Kidney tubule cell (primary cell): Measurements from ENCODE around the gene PALD1.
"Not testable (repeated sequence)": the region's sequence is repeated elsewhere in the genome, so short reads cannot be mapped to it uniquely, and the experiment has no call there.

Experiments used
- DNase-seq: peaks from one replicate; pipeline ENCODE4 v3.0.0-alpha.2; 2018; ENCODE audit warnings: low spot score

Gene PALD1

DNA sequence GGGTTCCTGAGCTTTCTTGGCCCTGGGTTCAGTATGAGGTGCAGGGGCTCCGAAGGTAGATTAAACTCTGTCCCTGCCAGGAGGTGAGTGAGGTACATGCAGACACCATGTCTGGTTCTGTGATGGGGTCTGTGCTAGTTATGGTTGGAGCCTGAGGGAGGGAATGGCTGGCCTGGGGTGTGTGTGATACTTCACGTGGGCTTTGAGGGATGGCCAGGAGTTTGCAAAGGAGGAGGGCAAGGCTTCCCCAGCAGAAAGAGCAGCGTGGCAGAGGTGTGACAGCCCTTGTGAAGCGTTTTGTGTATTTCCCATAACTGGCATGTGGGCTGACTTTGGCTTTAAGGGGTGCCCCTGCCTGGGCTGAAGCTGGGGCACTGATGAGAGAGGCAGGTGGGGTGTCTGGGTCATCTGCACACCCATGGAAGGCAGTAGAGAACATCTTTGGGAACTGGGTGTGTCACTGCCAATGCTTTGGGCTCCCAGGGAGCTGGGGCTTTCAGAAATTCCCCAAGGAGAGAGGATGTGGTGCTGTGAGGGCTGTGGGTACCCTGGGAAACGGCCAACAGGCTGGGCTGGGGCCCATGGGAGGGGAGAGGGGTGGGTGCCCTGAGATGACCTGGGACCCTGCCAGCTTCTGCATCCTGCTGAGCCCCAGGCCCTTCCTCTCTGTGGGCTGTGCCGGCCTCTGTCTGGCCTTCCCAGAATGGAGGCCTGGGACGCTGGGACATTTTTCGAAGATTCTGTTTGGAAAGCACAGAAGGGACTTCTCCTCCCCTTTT is 4.6 kb downstream of the PALD1 start:
- DNase-seq = no peak

DNA sequence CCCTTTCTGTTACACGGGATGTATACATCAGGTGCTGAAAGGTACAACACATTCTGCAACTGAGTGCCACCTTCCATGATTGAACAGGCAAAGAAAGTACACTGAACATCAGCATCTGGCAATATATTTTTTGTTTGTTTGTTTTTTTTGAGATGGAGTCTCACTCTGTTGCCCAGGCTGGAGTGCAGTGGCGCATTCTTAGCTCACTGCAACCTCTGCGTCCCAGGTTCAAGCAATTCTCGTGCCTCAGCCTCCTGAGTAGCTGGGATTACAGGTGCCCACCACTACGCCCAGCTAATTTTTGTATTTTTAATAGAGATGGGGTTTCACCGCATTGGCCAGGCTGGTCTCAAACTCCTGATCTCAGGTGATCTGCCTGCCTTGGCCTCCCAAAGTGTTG is 5.3 kb downstream of the PALD1 start:
- DNase-seq = not testable (repeated sequence)

DNA sequence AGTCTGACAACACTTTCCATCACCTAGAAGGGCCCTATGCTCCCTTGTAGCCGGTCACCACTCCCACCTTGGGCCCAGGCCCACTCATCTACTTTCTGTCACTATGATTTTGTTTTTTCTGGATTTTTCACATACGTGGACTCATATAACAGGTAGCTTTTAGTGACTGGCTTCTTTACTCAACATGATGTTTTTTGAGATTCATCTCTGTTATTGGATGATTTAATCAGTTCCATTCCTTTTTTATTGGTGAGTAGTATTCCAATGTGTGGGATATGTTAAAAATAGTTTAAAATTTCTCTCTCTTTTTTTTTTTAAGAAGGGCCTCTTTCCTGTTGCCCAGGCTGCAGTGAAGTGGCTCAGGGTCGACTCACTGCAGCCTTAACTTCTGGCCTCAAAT is 9.3 kb downstream of the PALD1 start:
- no peak for DNase-seq

DNA sequence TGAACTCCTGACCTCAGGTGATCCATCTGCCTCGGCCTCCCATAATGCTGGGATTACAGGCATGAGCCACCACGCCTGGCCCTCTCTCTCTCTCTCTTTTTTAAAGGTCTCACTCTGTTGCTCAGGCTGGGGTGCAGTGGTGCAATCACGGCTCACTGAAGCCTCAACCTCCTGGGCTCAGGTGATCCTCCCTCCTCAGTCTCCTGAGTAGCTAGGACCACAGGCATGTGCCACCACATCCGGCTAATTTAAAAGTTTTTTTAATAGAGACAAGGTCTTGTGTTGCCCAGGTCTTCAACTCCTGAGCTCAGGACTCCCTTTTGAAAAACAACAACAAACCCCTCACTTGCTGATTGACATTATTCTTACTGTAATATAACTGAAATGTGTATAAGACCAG is 11.6 kb downstream of the PALD1 start:
- DNase-seq = no peak

DNA sequence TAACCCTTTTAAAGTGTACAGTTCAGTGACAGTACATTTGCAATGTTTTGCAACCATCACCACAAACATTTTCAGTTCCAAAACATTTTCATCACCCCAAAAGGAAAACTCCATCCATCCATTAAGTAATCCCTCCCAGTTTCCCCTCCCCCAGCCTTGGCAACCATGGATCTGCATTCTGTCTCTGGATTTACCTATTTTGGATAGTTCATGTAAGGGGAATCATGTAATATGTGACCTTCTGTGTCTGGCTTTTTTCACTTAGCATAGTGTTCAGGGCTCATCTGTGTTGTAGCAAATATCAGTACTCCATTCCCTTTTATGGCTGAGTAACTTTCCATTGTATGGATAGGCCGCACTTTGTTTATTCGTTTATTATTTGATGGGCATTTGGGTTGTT is 13.0 kb downstream of the PALD1 start:
- no peak for DNase-seq

DNA sequence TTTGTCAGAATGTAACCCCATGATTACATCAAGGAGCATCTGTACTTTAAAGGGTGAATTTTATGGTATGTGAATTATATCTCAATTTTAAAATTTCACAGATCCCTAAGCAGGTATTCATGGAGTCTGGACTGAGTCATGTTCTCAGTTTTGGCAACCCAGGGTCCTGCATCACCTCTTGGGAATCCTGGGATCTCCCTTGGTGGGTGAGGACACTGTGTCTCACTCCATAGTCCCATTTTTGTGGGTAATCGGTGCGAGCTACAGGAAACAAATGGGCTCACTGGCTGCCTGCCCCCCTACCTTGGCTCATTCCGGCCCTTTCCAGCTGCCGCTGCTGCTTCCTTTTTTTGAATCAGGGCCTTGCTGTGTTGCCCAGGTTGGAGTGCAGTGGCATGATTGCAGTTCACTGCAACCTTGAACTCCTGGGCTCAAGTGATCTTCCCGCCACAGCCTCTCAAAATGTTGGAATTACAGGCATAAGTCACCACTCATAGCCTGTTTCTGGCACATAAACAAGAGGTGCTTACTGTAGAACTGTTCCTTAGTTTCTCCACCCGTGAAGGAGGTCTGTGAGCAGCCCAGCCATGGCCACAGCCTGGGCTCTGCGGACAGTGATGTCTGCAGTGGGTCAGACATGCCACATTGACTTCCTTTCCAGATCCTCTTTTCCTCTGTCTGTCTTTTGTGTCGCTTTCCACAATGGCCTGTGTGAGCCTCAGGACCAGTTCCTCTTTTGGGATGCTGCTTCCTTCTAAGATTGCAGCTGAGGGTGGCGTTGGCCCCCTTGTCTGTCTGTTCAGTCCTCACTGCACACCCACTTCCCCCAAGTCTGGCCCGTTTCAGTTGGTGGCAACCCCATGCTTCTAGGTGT is 14.5 kb downstream of the PALD1 start:
- DNase-seq = peak; percentile 85

DNA sequence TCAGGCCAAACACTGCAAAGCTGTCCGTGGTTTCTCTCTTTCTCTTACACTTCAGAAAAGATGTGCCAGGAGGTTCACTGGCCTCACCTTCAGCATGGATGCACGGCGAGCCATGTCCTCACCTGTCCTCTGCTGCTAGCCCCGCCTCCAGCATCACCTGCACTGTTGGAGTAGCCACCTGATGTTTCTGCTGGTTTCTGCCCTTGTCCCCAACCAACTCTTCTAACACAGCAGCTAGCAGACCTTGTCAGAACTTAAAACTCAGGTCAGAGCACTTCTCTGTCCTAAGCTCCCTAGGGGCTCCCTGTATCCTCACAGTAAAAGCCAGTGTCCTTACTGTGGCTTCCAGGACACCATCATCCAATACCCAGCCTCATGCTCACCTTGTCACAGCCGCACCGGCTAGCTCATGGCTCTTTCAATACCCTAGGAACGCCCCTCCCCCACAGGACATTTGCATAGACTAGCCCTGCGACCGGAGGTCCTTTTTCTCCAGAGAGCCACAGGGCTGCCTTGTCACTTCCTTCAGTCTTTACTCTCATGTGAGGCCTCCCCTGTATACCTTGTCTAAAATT is 15.2 kb downstream of the PALD1 start:
- DNase-seq = no peak

DNA sequence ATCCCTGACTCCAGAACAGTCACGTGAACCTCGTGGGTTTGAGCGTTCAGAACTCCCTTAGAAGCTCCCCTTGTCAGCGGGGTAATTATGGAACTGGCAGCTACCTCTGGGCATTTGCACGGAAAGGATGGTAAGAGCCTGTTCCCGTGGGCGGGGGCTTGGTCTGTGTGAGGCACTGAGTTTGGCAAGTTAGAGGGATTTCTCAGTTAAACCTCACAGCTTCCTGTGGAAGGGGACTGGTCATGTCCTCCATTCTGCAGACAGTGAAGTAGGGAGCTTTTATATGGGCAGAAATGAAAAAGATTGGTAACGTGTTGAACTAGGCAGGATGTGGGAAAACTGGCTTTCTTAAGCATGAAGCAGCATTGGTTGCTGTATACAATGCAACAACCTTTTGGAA is 16.0 kb downstream of the PALD1 start:
- DNase-seq = no peak

DNA sequence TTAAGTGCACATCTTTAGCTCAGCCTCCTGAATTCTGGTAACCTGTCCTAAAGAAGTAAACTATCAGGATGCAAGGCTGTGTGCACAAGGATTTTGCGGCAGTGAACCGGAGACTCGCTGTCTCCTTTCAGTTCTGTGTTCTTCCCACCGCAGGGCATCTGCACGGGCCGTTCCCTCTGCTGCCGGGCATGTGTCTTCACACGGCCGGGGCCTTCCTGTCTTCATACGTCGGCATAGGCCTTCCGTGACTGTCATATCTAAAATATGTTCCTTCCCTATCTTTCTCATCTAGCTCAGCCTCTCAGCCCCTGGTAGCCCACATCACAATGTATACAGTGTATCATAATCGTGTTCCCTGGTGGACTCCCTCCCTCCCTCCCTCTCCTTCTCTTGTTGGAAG is 16.4 kb downstream of the PALD1 start:
- no peak for DNase-seq

DNA sequence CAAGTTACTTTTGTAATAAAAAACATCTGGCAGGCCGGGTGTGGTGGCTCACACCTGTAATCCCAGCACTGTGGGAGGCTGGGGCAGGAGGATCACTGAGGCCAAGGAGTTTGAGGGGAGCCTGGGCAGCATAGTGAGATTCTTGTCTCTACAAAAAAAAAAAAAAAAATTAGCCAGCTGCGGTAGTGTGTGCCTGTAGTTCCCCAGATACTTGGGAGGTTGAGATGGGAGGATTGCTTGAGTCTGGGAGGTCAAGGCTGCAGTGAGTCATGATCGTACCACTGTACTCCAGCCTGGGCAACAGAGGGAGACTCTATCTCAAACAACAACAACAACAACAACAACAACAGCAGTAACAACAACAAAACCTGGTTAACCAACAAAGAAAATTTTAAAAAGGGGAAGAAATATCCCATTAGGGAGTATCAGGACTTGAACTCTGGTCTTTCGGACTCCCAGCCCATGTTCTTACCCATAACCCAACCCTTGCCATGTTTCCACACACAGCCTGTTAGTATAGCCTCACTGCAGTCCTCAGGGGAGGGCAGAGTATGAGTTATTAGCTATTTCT is 17.2 kb downstream of the PALD1 start:
- no peak for DNase-seq

DNA sequence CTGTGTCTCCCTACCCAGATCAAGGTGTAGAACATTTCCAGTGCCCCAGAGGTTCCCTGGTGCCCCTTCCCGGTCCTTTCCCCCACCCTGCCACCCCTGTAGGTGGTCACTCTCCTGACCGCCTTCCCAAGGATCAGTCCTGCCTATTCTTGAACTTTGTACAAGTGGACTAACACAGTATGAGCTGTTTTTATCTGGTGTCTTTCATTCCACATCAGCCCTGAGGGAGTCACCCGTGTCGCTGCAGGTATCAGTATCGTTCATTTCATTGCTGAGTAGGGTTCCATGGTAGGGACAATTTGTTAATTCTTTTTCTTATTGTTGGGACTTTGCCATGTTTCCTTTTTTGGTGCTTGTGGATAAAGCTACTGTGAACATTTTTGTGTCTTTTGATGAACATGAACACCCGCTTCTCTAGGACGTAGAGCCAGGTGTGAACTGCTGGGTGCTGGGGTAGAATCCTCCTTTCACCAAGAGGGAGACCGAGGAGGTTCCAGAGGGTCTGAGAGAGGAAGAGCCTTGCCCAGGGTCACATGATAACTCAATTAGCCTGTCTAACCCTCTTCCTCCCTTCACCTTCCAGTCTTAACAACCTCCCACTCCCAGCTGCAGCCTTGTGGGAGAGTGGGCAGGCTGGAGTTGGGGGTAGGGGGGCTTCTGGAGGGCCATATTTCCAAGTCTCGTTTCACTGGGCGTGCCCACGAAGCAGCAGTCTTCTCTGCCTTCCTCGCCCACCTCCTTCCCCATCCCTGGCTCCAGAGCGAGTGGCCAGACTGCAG is 18.0 kb downstream of the PALD1 start:
- no peak for DNase-seq

DNA sequence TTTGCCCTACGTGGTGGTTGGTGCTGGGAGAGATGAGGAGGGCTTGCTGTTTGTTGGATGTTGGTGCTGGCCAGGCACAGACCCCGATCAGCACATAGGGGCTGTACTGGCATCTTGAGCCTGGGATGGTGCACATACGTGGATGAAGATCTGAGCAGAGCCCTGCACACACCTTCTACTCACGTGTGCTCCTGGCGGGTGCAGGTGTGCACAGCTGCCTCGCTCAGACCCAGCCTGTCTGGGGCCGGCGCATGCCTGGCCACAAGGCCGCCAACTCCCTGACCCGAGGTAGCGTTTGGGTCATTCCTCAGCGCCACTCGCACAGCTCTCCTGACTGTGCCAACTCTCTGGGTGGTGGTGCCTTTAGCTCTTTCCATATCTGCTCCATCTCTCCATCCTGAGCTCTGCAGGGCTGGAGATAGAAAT is 18.6 kb downstream of the PALD1 start:
- DNase-seq = no peak

DNA sequence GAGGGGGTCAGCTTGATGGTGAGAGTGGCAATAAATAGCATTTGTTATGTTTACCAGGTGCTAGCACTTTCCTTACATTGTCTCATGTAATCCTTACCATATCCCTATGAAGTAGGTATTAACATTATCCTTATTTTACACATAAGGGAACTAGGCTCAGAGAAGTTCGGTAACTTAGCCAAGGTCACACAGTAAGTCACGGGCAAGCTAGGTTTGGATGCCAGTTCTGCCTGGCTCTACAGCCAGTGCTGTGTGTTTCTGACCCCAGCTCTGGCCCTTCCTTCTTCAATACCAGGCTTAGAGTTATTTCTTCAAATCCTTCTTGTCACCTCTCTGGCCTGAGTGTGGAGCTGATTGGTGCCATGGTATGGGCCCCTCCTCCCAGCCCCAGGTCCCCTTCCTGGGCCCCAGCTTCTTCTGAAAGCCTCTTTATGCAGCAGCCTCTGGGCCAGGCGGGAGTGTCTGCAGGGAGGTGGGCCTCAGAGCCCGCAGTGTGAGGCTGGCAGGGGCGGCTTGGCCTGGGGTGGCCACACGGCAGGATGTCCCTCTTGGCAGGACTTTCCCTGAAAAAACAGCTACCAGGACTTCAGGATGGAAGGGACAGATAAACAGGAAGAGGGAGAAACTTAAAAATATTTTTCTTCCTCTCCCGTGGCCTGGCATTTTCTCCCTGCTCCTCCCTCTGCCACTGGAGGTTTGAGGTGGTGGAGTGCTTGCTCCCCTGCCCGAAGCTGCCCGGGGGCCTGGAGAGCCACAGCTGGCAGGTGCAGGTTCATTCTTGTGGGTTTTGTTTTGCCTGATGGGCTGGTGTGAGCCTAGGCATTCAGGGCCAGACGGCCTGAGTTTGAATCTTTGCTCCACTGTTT is 20.6 kb downstream of the PALD1 start:
- no peak for DNase-seq

DNA sequence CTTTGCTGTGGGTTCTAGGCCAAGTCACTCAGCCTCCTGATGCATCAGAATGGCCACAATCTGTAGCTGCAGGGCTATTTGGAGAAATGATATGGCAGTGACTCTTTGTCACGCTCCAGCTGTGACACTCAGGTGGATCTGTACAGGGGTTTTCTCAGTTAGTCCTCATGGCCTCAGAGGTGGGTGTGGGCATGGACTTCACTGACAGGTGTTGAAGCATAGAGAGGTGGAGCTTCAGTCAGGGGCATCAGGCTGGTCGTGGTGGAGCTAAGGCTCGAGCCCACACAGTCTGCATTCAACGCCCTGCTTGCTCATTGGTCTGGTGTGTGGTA is 21.2 kb downstream of the PALD1 start:
- DNase-seq = peak; percentile 39

DNA sequence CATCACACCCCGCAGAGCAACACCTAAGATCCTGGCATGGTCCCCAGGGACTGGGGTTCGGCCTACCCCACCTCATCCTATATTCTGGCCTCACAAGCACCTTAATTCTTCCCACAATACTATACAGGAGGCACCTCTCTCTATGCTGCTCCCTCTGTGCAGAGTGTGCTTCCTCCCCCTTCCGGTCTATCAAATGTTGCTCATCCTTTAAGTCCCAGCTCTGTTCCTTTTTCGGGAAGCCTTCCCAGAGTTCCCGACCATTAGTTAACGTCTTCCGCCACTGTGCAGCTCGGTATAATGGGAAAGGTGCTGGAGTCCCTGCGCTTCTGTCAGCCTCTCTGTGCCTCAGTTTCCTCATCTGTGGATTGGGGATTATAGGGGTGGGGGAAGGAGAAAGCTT is 21.8 kb downstream of the PALD1 start:
- DNase-seq = no peak

DNA sequence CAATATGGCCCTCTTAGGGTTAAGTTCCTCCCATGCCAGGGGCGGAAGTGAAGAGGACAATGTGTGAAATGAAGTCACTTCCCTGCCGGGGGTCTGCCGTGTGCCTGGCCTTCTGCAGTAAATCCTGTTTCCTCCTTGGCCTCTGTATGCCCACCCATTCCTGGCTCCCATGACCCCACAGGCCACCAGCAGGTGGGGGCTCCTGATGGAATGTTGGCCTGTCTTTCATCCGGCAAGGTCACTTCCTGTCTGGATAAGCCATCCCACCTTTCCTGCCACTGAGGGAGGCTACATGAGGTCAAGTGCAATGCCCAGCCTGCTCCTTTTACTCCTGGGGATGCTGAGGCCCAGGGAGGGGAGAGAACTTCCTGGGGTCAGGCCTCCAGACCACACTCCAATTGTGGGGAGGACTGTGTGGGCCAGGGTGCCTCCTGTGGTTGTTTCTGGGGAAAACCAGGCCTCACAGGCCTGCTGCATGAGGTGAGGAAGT is 22.3 kb downstream of the PALD1 start:
- DNase-seq = no peak

DNA sequence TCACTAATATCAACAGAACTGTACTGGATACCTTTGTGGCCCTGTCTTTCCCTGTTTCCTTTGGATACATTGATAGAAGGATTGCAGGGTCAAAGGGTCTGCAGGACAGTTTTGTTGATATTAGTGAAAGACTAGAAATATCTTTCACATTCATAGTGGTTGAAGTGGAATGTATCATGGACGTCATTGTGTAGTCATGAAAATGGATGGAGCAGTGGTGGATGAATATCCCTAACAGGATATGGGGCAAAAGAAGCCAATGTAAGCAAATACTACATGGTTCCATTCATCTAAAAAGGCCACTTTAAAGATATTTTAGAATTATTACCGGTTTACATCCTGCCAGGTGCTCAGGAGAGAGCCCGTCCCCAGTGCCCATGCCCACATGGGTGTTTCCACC is 23.8 kb downstream of the PALD1 start:
- no peak for DNase-seq

DNA sequence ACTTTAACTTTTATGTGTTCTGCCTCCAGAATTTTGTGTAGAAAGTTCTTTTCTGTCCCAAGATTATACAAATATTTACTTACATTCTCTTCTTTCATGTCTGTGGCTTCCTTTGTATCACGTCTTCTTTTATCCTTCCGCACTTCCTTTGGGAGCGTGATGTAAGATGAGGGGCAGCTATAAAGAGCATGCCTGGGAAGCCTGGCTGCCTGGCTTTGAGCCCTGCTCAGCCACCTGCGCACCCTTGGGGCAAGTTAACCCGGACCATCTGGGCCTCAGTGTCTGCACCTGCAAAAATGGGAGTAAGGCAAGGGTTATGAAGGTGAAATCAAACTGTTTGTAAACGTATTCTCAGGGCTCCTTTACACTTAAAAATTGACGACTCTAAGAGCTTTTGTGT is 25.2 kb downstream of the PALD1 start:
- no peak for DNase-seq

DNA sequence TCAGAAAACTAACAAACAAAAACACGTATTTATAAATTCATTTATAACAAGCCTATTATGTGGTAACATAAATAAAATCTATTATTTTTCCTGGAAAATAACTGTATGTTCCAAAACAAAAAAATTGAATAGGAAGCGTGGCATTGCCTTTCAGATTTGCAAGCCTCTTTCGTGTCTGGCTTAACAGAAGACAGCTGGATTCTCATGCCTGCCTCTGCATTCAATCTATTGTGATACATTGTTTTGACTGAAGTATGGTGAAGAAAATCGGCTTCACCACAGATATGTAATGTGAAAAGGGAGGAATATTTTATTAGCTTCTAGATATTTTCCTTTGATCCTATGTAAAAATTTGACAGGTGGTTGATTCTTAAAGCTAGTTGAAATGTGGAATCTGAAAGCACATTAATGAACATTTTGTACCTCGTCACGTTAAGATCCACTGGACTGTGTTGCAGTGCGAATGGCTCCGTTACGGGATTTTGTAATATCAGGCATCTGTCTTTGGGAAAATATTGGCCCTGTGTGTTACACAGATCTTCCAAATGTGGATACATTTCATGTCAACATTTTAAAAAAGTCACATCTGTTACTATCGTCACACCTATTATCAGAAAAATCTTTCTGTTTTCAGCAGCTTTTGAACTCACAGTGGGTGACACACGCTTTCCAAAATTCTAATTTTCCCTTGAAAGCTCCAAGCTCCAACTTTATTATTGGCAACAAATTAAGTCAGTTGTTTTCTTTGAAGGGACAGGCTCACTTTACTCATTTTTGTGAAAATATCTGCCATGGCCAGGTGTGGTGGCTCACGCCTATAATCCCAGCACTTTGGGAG is 26.2 kb downstream of the PALD1 start:
- no peak for DNase-seq

DNA sequence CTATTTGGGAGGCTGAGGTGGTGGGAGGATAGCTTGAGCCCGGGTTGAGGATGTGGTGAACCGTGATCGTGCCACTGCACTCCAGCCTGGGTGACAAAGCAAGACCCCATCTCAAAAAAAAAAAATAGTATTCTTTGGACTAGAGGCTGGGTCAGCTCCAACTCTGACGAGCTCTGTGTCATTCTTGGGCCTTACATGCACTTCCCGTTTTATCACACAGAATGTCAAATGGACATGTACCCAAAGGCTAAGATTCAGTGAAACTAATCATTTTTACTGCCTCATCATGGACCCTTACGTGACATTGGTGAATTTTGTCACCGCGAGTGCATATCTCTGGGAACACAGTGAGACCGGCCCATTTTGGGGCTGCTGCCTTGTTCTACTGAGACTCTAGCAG is 27.3 kb downstream of the PALD1 start:
- no peak for DNase-seq
